HepG2 (cell line): ENCODE measurements around the gene FCAR. TPM values are rescaled to one million over a fixed set of nuclear protein-coding genes. Genes with fewer than 3 reads are reported as not detected.
"Not testable (repeated sequence)": the region's sequence is repeated elsewhere in the genome, so short reads cannot be mapped to it uniquely, and the experiment has no call there.

ENCODE experiments used
- ATAC-seq: fragments of 200-7000 bp; cut with Tn5 transposase; 3 replicates; pipeline ENCODE4 v1.9.1; 2020; ENCODE audit warnings: mild to moderate bottlenecking, moderate library complexity
- BruUV-seq: library from RNA; stranded (reverse); fragments of 400-500 nt; replicated peaks from 2 replicates; lab custom pipeline; 2021; lab: Mats Ljungman, UMichigan
- CTCF ChIA-PET: fragments of 300-600 bp; formaldehyde crosslinking; extraction: SDS; loops from one replicate; lab custom pipeline; 2021; ENCODE audit warnings: low total read pairs, inconsistent platforms, low intra/inter-chr PET ratio; lab: Yijun Ruan, JAX
- POLR2A ChIA-PET: fragments of 350-600 bp; sonication (Branson Sonifier 250); formaldehyde crosslinking; loops from one replicate; lab custom pipeline; 2020; ENCODE audit warnings: antibody characterized with exemption, inconsistent platforms; lab: Yijun Ruan, JAX
- DNase-seq: peaks from one replicate; pipeline ENCODE4 v3.0.0-alpha.2; 2015; ENCODE audit warnings: low spot score
- FAIRE-seq: peaks from 3 replicates; lab custom pipeline; 2011; peaks lifted over from hg19 to GRCh38; lab: Jason Lieb, UNC
- H2AFZ ChIP-seq: one replicate; pipeline ENCODE4 v1.6.1; 2011; ENCODE audit warnings: low read length, inconsistent platforms
- H3K27ac ChIP-seq: fragments of 300-600 bp; 3 replicates; pipeline ENCODE4 v1.8.0; 2011; ENCODE audit warnings: mixed run types, mild to moderate bottlenecking, mixed read lengths, low read length, inconsistent platforms; ENCODE audit not compliant: insufficient read depth; ENCODE audit errors: extremely low read length
- H3K27me3 ChIP-seq, 2 experiments: fragments of 200-600 bp in 1 of 2; 2 replicates in 1 of 2; 3 replicates in 1 of 2; pipeline versions ENCODE4 v1.6.0 to v1.8.0; 2011; ENCODE audit warnings: low read length in 2 of 2, mild to moderate bottlenecking in 2 of 2, moderate library complexity in 2 of 2, inconsistent platforms in 1 of 2; ENCODE audit not compliant: insufficient read depth in 2 of 2, control insufficient read depth in 1 of 2
- H3K36me3 ChIP-seq, 2 experiments: fragments of 200-600 bp in 1 of 2; replicated peaks in 1 of 2; 2 replicates in 1 of 2; 3 replicates in 1 of 2; pipeline versions ENCODE4 v1.5.1 to v1.8.0; 2011; ENCODE audit warnings: low read length in 2 of 2, inconsistent platforms in 1 of 2; ENCODE audit not compliant: insufficient read depth in 2 of 2, control insufficient read depth in 1 of 2
- H3K4me1 ChIP-seq: 2 replicates; pipeline ENCODE4 v1.5.1; 2012; ENCODE audit warnings: low read length, inconsistent platforms; ENCODE audit not compliant: insufficient read depth
- H3K4me2 ChIP-seq: 2 replicates; pipeline ENCODE4 v1.6.0; 2011; ENCODE audit warnings: low read depth, low read length, inconsistent platforms
- H3K4me3 ChIP-seq, 3 experiments: fragments of 200-600 bp in 1 of 3; sonication (generic), shearing (Covaris generic) in 1 of 3; replicated peaks in 1 of 3; 2 replicates each; pipeline ENCODE4 v1.5.1; 2011 to 2016; ENCODE audit warnings: low read length in 3 of 3, inconsistent platforms in 2 of 3, low read depth in 2 of 3, mild to moderate bottlenecking in 2 of 3, control low read depth in 1 of 3, mixed read lengths in 1 of 3; ENCODE audit not compliant: insufficient read depth in 1 of 3
- H3K79me2 ChIP-seq: one replicate; pipeline ENCODE4 v1.6.1; 2011; ENCODE audit warnings: low read length, inconsistent platforms; ENCODE audit not compliant: insufficient read depth
- H3K9ac ChIP-seq: 2 replicates; pipeline ENCODE4 v1.6.0; 2011; ENCODE audit warnings: mild to moderate bottlenecking, low read depth, low read length, inconsistent platforms; ENCODE audit not compliant: insufficient read depth
- H3K9me3 ChIP-seq: 2 replicates; pipeline ENCODE4 v1.5.1; 2012; ENCODE audit warnings: mild to moderate bottlenecking, low read length
- H4K20me1 ChIP-seq: 2 replicates; pipeline ENCODE4 v1.6.0; 2011; ENCODE audit warnings: inconsistent platforms, mild to moderate bottlenecking, low read length, moderate library complexity; ENCODE audit not compliant: insufficient read depth
- RAD51 ChIP-seq: fragments of 450-650 bp; IDR thresholded peaks from 2 replicates; pipeline ENCODE4 v1.6.1; 2016; ENCODE audit warnings: borderline replicate concordance
- SMC3 ChIP-seq: IDR thresholded peaks from 2 replicates; pipeline ENCODE4 v1.6.1; 2011; ENCODE audit warnings: low read length, improper control_type of control experiment
- STAG1 ChIP-seq: sonication (generic); formaldehyde crosslinking; IDR thresholded peaks from 2 replicates; pipeline ENCODE4 v1.4.0; 2020; ENCODE audit warnings: missing genetic modification reagents
- TAF1 ChIP-seq: sonication (generic); formaldehyde crosslinking; IDR thresholded peaks from 2 replicates; pipeline ENCODE4 v1.4.0; 2020; ENCODE audit warnings: missing genetic modification reagents
- ZKSCAN5 ChIP-seq: sonication (generic); formaldehyde crosslinking; IDR thresholded peaks from 2 replicates; pipeline ENCODE4 v1.5.1; 2020; ENCODE audit warnings: mild to moderate bottlenecking, missing genetic modification reagents
- ZNF12 ChIP-seq: sonication (generic); formaldehyde crosslinking; IDR thresholded peaks from 2 replicates; pipeline ENCODE4 v1.5.0; 2020; ENCODE audit warnings: missing genetic modification reagents
- ZNF317 ChIP-seq: sonication (generic); formaldehyde crosslinking; IDR thresholded peaks from 2 replicates; pipeline ENCODE4 v1.5.0; 2020; ENCODE audit warnings: mild to moderate bottlenecking, missing genetic modification reagents
- WGBS: methylation state at CpG from one replicate; pipeline ENCODE4 v1.1.6; 2017; ENCODE audit warnings: low lambda C conversion rate; 5-methylcytosine and 5-hydroxymethylcytosine counted together
- in situ Hi-C: cut with HindIII; loops from 2 replicates; pipeline ENCODE4 v1.10.0; 2017; ENCODE audit warnings: low pct_unique_long_range_greater_than_20kb; ENCODE audit not compliant: extremely low pct_ligation_motif_present
- intact Hi-C: fragments of 100-400 bp; cut with micrococcal nuclease; formaldehyde crosslinking; loops from one replicate; pipeline ENCODE4 v1.10.0; 2022; ENCODE audit not compliant: unreplicated experiment
- polyA plus RNA-seq, 8 experiments: library from polyadenylated mRNA; depleted of rRNA in 3 of 8; stranded (reverse) in 7 of 8; unstranded in 1 of 8; fragments of >200 nt; fragmentation: Illumina TruSeq in 4 of 8; extraction: Trizol in 4 of 8; gene quantifications; 2 replicates each; pipeline versions ENCODE4 v1.2.1 to v1.2.3, GENCODE V29; 2011 to 2016; ENCODE audit warnings: low read depth in 4 of 8, missing spikeins in 1 of 8, mixed read lengths in 1 of 8; ENCODE audit not compliant: insufficient read depth in 1 of 8
- total RNA-seq, 5 experiments: library from RNA; depleted of rRNA; stranded (reverse); fragments of >200 nt; fragmentation: Illumina TruSeq; extraction: Trizol; gene quantifications; 2 replicates each; pipeline ENCODE4 v1.2.3, GENCODE V29; 2016; ENCODE audit warnings: low read depth in 1 of 5
- TF ChIP-seq, protein P1 (sequence below): sonication (generic); formaldehyde crosslinking; IDR thresholded peaks from 2 replicates; pipeline ENCODE4 v1.5.0; 2020; ENCODE audit warnings: mild to moderate bottlenecking, missing genetic modification reagents, moderate library complexity
- TF ChIP-seq, protein P2 (sequence below), 2 experiments: sonication (generic) in 1 of 2; formaldehyde crosslinking in 1 of 2; IDR thresholded peaks; 2 replicates each; pipeline versions ENCODE4 v1.5.1 to v1.6.1; 2011 to 2020; ENCODE audit warnings: borderline replicate concordance in 1 of 2, low read depth in 1 of 2, low read length in 1 of 2, mild to moderate bottlenecking in 1 of 2, missing genetic modification reagents in 1 of 2, moderate library complexity in 1 of 2

The FCAR gene
- total and polyA plus RNA-seq, 2 of the 13 experiments (the other 11 are each of a cell fraction or from before 2014, with no cell fraction given): not detected

DNA sequence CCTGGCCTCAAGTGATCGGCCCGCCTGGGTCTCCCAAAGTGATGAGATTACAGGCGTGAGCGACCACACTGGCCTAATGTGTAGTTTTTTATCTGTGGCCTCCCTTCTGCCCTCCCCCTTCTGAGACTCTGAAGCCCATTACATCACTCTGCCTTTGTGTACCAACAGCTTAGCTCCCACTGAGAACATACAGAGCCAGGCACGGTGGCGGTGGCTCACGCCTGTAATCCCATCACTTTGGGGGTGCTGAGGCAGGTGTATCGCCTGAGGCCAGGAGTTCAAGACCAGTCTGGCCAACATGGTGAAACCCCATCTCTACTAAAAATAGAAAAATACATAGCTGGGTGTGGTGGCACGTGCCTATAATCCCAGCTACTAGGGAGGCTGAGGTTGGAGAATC is 44.5 kb downstream of the FCAR start:
- DNase-seq (no peak), ATAC-seq (no peak), FAIRE-seq (no peak)
- ChIA-PET POLR2A (no interaction called here), CTCF (no interaction called here)
- no peak overlapping the region for H3K4me3 ChIP-seq
- H2AFZ ChIP-seq: no peak overlapping the region
- intact Hi-C loops (no loop called here), in situ Hi-C loops (no loop called here)
- no peaks in the 10 kb centered on the region for H3K79me2 ChIP-seq
- no peaks in the 10 kb centered on the region for H3K36me3 ChIP-seq
- no peak overlapping the region for H3K27ac ChIP-seq
- H3K27me3 ChIP-seq: peaks cover 0 to 9% of the 10 kb centered on the region in 2 experiments; a peak in 1 of 5 replicates
- no peaks in the 10 kb centered on the region for H4K20me1 ChIP-seq
- no peak overlapping the region for H3K9ac ChIP-seq
- no peaks in the 10 kb centered on the region for H3K9me3 ChIP-seq
- H3K4me1 ChIP-seq: no peaks in the 10 kb centered on the region
- BruUV-seq: no TSS peak
- no peak for TF ChIP-seq ZKSCAN5 (CRISPR knock-in tag)
- TF ChIP-seq ZNF317 (CRISPR knock-in tag): no peak
- no peak for TF ChIP-seq RAD51
- no peak for TF ChIP-seq ZNF12
- no peak for TF ChIP-seq TAF1
- H3K4me2 ChIP-seq: no peak overlapping the region
- WGBS: 41% methylated on average over 9 of the region's 9 CpGs

DNA sequence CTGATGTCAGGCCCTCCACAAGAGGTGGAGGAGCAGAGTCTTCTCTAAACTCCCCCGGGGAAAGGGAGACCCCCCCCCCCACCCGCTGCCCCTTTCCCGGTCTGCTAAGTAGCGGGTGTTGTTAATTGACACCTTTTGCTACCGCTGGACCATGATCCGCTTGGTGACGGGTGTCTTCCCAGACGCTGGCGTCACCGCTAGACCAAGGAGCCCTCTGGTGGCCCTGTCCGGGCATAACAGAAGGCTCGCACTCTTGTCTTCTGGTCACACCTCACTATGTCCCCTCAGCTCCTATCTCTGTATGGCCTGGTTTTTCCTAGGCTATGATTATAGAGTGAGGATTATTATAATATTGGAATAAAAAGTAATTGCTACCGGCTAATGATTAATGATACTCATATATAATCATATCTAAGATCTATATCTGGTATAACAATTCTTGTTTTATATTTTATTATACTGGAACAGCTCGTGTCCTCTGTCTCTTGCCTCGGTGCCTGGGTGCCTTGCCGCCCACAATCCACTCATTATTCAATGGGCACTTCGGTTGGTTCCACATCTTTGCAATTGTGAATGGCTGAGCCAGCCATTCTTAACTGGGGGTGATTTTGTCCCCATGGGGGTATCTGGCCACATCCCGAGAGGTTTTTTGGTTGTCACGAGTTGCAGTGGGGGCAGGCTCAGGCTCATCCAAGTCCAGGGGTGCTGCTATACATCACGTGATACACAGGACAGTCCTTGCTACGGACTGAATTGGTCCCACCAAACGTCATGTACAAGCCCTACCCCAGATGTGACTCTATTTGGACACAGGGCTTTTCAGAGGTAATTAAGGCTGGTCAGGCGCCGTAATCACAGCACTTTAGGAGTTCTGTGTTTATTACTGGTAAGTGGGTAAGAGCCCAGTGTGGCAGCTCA is 45.9 kb downstream of the FCAR start:
- TF ChIP-seq, protein P1, sequence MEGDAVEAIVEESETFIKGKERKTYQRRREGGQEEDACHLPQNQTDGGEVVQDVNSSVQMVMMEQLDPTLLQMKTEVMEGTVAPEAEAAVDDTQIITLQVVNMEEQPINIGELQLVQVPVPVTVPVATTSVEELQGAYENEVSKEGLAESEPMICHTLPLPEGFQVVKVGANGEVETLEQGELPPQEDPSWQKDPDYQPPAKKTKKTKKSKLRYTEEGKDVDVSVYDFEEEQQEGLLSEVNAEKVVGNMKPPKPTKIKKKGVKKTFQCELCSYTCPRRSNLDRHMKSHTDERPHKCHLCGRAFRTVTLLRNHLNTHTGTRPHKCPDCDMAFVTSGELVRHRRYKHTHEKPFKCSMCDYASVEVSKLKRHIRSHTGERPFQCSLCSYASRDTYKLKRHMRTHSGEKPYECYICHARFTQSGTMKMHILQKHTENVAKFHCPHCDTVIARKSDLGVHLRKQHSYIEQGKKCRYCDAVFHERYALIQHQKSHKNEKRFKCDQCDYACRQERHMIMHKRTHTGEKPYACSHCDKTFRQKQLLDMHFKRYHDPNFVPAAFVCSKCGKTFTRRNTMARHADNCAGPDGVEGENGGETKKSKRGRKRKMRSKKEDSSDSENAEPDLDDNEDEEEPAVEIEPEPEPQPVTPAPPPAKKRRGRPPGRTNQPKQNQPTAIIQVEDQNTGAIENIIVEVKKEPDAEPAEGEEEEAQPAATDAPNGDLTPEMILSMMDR: peak; percentile 62
- peak; percentile 31; the same call in 1 of the 2 replicates for TF ChIP-seq STAG1 (CRISPR knock-in tag)
- peak; percentile 54; the same call in 1 of the 2 replicates for TF ChIP-seq RAD51
- 0 out of 2 replicates have a peak, but pooled peaks have one; percentile 10 for TF ChIP-seq SMC3
- TF ChIP-seq, protein P2, sequence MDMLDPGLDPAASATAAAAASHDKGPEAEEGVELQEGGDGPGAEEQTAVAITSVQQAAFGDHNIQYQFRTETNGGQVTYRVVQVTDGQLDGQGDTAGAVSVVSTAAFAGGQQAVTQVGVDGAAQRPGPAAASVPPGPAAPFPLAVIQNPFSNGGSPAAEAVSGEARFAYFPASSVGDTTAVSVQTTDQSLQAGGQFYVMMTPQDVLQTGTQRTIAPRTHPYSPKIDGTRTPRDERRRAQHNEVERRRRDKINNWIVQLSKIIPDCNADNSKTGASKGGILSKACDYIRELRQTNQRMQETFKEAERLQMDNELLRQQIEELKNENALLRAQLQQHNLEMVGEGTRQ (IDR thresholded peaks at IDR 0.05; ENCODE audit: low read depth, low read length): peak; percentile 38; the same call in 1 of the 2 replicates
- TF ChIP-seq, protein P2 (CRISPR knock-in tag; IDR thresholded peaks at IDR 0.05; ENCODE audit: borderline replicate concordance): not testable (repeated sequence)
- CTCF ChIA-PET, ATAC-seq, in situ Hi-C loops, H4K20me1 ChIP-seq, H3K4me1 ChIP-seq, H3K4me3 ChIP-seq, H2AFZ ChIP-seq, H3K9ac ChIP-seq, H3K27ac ChIP-seq, H3K9me3 ChIP-seq, H3K27me3 ChIP-seq, H3K79me2 ChIP-seq, BruUV-seq, intact Hi-C loops, DNase-seq, FAIRE-seq, H3K36me3 ChIP-seq, POLR2A ChIA-PET, H3K4me2 ChIP-seq: not testable (repeated sequence)
- 5% methylated on average over 15 of the region's 24 CpGs for WGBS
